Fibroblast of skin of scalp (primary cell): Measurements from ENCODE around the gene PTGS2.
"Not testable (repeated sequence)": the region's sequence is repeated elsewhere in the genome, so short reads cannot be mapped to it uniquely, and the experiment has no call there.

Source experiments
- DNase-seq: peaks from one replicate; pipeline ENCODE4 v3.0.0-alpha.2; 2013

The PTGS2 gene

GRCh38 chr1:186669784-186670183 is 10.4 kb downstream of the PTGS2 start:
- DNase-seq = not testable (repeated sequence)

- not testable (repeated sequence) for DNase-seq
Measured at GRCh38 chr1:186664217-186664616, 16.0 kb downstream of the PTGS2 start.

DNA sequence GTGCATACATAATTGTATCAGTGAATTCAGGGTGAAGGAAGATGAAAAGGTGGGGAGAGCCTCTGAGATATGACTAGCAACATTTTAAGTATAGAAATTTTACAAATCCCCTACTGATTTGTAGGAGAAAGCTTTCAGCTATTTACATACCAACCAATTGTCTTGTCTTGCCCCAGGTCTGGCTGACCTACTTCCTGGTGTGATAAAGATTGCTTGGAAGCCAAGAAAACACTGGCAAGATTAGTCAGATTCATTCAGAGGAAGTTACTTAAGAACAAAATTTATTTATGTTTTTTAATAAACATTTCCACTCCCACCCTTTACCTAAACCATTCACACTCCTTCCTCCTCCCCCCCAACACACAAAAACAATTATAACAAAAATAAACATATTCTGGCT is 17.5 kb downstream of the PTGS2 start:
- peak; percentile 20 for DNase-seq

GRCh38 chr1:186659890-186660341 is 20.3 kb downstream of the PTGS2 start:
- DNase-seq = no peak

GRCh38 chr1:186658999-186659398 is 21.2 kb downstream of the PTGS2 start:
- no peak for DNase-seq

DNA sequence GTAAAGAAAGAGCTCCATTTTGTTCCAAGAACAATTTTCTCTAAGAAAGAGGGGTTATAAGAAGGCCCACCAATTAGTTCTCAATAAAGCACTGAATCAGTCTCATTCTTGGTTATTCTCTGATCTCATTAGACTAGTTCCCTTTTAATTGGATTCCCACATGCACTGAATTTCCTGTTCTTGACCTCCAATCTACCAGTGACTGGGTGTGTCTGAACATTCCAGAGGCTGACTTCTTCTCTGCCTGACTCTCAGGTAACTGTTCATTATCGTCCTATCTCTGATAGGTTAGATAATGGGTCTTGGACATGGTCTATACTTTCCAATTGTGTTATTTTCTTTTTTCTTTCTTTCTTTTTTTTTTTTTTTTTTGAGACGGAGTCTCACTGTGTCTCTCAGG is 22.7 kb downstream of the PTGS2 start:
- no peak for DNase-seq

GRCh38 chr1:186655876-186656275 is 24.3 kb downstream of the PTGS2 start:
- DNase-seq = no peak

DNA sequence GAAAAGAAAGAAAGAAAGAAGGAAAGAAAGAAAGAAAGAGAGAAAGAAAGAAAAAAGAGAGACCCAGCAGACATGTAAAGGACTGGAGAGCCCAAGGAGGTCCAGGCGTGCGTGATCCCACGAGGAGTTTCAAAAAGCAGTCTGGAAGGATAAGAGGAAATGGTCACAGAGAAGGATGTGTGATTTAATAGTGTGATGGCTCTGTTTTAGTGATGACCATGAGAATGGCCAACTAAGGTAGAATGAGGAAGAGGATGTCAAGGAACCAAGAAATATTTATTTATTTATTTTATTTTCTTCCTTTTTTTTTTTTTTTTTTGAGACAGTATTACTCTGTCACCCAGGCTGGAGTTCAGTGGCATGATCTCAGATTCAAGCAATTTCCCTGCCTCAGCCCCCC is 25.5 kb downstream of the PTGS2 start:
- DNase-seq = no peak

- no peak for DNase-seq
Measured at GRCh38 chr1:186653312-186653711, 26.9 kb downstream of the PTGS2 start.

DNA sequence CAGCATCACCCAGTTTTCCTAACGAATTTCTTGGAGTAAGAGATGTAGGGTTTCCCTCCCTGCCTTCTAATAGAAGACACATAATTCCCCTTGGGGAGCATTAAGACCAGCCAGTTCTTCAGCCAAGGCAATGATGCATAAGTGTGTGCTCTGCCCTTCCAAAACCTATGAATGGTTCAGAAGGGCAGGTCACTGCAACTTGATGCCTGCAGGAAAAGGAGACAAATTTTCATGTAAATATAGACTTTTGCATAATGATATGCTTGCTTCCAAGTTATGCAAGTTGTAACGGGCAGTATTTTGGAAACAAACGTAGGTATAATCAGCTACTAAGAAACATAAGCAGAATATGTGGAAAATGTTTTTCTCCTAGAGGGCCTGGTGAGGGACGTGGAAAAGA is 31.6 kb downstream of the PTGS2 start:
- DNase-seq = no peak

DNA sequence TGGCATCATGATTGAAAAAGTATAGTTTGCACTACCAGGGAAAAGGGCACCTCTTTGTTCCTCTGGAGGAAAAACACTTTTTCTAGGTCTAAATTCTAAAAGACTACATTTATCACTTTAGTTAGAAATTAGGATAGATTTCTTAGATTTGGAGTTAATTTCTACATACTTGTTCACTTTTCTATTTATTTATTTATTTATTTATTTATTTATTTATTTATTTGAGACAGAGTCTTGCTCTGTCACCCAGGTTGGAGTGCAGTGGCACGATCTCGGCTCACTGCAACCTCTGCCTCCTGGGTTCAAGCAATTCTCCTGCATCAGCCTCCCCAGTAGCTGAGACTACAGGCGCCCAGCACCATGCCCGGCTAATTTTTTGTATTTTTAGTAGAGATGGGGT is 32.2 kb downstream of the PTGS2 start:
- not testable (repeated sequence) for DNase-seq

GRCh38 chr1:186643614-186644013 is 36.6 kb downstream of the PTGS2 start:
- DNase-seq = peak; percentile 61

DNA sequence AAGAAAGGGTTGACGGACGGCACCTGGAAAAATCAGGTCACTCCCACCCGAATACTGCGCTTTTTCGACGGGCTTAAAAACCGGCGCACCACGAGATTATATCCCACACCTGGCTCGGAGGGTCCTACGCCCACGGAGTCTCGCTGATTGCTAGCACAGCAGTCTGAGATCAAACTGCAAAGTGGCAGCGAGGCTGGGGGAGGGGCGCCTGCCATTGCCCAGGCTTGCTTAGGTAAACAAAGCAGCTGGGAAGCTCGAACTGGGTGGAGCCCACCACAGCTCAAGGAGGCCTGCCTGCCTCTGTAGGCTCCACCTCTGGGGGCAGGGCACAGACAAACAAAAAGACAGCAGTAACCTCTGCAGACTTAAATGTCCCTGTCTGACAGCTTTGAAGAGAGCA is 42.7 kb downstream of the PTGS2 start:
- DNase-seq = not testable (repeated sequence)

DNA sequence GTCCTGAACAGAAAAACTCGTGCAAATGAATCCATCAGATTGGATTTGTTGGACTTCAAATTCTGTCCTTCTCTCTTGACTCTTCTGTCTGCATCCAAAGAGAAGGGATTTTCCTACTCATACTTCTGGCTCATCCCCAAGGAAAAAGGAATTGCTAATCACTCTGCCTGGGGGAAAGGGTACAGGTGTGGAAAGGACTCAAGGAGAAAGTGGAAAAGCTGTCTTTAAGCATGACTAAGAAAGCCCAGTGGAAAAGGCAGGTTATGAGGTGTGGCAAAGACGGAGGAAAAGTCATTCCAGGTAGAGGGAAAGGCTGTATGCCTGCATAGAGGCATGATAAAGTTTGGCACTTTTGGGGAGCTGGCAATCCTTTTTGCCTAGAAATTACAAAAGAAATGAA is 43.4 kb downstream of the PTGS2 start:
- DNase-seq = no peak

- DNase-seq = no peak
Measured at GRCh38 chr1:186634511-186634910, 45.7 kb downstream of the PTGS2 start.

DNA sequence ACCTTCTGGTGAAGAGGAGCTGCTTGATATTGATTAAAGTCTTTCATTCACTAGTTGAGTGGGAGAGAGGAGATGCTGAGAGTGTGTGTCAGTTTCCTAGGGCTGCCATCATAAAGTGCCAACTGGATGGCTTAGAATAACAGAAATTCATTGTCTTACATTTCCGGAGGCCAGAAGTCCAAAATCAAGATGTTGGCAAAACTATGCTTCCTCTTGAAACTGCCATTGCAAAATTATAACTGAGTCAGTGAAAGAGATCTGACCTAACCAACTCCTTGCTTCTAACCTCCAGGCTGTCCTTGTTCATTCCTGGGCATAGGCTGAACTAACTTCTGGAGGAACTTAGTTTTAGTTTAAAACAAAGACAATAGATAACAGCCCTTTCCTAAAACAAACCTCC is 47.1 kb downstream of the PTGS2 start:
- DNase-seq = no peak

DNA sequence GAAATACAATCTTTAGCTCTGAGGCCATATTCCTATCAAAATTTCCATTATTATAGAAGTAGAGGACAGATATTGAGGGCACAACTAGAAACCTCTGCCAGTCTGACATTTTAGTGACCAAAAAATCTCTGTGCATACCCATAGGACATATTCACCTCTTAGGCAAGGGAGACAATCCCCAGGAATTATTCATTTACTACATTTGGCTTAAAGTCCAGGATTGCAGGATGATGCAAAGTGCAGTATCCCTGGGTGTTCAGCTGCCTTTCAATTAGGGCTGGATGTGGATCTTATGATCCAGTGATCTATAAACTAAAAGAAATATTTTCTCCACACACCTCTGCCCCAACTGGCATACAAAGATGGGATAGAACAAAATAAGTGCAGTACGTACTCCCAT is 50.9 kb downstream of the PTGS2 start:
- peak; percentile 4 for DNase-seq

DNA sequence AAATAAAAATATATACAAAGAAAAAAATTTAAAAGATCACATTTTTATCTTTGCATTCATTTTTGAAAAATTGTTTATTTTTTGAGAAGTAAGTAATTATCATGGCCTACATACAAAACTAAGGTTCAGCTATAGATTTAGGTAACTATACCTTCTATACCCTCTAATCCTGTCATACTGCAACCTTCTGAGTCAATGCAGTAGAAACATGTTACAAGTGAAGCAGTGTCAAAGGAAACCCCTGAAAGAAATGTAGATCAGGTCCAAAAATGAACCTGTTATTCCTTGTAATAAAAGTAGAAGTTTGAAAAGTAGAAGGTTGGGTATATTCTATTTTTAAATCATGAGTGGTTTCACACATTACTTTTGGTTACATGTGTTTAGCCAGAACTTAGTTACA is 51.3 kb downstream of the PTGS2 start:
- no peak for DNase-seq

- no peak for DNase-seq
Measured at GRCh38 chr1:186627019-186627418, 53.2 kb downstream of the PTGS2 start.

GRCh38 chr1:186626356-186626932 is 53.8 kb downstream of the PTGS2 start:
- DNase-seq = no peak

DNA sequence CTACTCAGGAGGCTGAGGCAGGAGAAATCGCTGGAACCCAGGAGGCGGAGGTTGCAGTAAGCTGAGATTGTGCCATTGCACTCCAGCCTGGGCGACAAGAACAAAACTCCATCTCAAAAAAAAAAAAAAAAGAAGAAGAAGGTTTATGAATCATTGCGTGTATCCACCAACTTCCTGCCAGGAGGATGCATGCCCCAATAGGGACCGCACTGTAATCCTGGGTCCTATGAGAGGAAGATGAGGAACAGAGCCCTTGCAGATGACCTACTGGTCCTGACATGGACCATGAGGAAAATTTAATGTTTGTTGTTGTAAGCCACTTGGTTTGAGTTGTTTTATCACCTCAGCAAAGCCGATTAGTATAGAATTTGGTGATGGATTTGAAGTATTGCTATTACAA is 56.7 kb downstream of the PTGS2 start:
- DNase-seq = no peak
